Endothelial cell of umbilical vein (primary cell): ENCODE measurements around the gene TMEM184B. TPM values are rescaled to one million over a fixed set of nuclear protein-coding genes. Genes with fewer than 3 reads are reported as not detected.

ENCODE experiments used
- Bru-seq: library from RNA; stranded (reverse); fragments of 400-500 nt; gene quantifications from one replicate; lab custom pipeline; 2021; lab: Mats Ljungman, UMichigan
- BruChase-seq, 2 experiments: library from RNA; stranded (reverse); fragments of 400-500 nt; gene quantifications; one replicate each; lab custom pipeline; 2021; lab: Mats Ljungman, UMichigan
- BruUV-seq: library from RNA; stranded (reverse); fragments of 400-500 nt; replicated peaks from 2 replicates; lab custom pipeline; 2021; lab: Mats Ljungman, UMichigan
- CTCF ChIA-PET: fragments of 300-600, 350-600 bp; sonication (Branson Sonifier 250); formaldehyde crosslinking; loops from one replicate; lab custom pipeline; 2021; ENCODE audit warnings: antibody characterized with exemption, inconsistent platforms; lab: Charles Lee
- POLR2A ChIA-PET: fragments of 300-600, 350-600 bp; sonication (Branson Sonifier 250); formaldehyde crosslinking; loops from one replicate; lab custom pipeline; 2021; ENCODE audit warnings: antibody characterized with exemption, inconsistent platforms; lab: Charles Lee
- DNase-seq: peaks from one replicate; pipeline ENCODE4 v3.0.0-alpha.2; 2011; ENCODE audit warnings: low read depth, low spot score
- FAIRE-seq: peaks from 2 replicates; lab custom pipeline; 2011; peaks lifted over from hg19 to GRCh38; lab: Jason Lieb, UNC
- H2AFZ ChIP-seq: 2 replicates; pipeline ENCODE4 v1.6.0; 2012; ENCODE audit warnings: low read depth, low read length, control low read depth, inconsistent platforms
- H3K27ac ChIP-seq: 2 replicates; pipeline ENCODE4 v1.5.1; 2011; ENCODE audit warnings: low read depth, mild to moderate bottlenecking, control low read depth, low read length, moderate library complexity; ENCODE audit not compliant: insufficient read depth
- H3K27me3 ChIP-seq, 2 experiments: 2 replicates each; pipeline versions ENCODE4 v1.6.0 to v1.6.1; 2011; ENCODE audit warnings: low read length in 2 of 2, mixed read lengths in 1 of 2; ENCODE audit not compliant: control insufficient read depth in 2 of 2, insufficient read depth in 2 of 2
- H3K36me3 ChIP-seq, 2 experiments: 2 replicates in 1 of 2; 3 replicates in 1 of 2; pipeline ENCODE4 v1.5.1; 2011; ENCODE audit warnings: low read length in 2 of 2, mild to moderate bottlenecking in 1 of 2, moderate library complexity in 1 of 2; ENCODE audit not compliant: control insufficient read depth in 2 of 2, insufficient read depth in 2 of 2; ENCODE audit errors: extremely low read depth in 1 of 2
- H3K4me1 ChIP-seq: 3 replicates; pipeline ENCODE4 v1.5.1; 2011; ENCODE audit warnings: mild to moderate bottlenecking, low read length; ENCODE audit not compliant: control insufficient read depth, insufficient read depth; ENCODE audit errors: extremely low read depth
- H3K4me2 ChIP-seq: 2 replicates; pipeline ENCODE4 v1.6.1; 2011; ENCODE audit warnings: low read length, control low read depth, mixed read lengths; ENCODE audit not compliant: insufficient read depth
- H3K4me3 ChIP-seq, 3 experiments: fragments of 200-600 bp in 1 of 3; sonication (generic), shearing (Covaris generic) in 1 of 3; replicated peaks in 1 of 3; 2 replicates each; pipeline ENCODE4 v1.5.1; 2011 to 2016; ENCODE audit warnings: control low read depth in 3 of 3, low read length in 3 of 3, mild to moderate bottlenecking in 2 of 3, inconsistent platforms in 1 of 3, low read depth in 1 of 3, moderate library complexity in 1 of 3; ENCODE audit not compliant: insufficient read depth in 1 of 3
- H3K79me2 ChIP-seq: 2 replicates; pipeline ENCODE4 v1.6.0; 2012; ENCODE audit warnings: low read length, inconsistent platforms; ENCODE audit not compliant: control insufficient read depth, insufficient read depth
- H3K9ac ChIP-seq: replicated peaks from 2 replicates; pipeline ENCODE3; 2011; ENCODE audit warnings: low read length, control low read depth; ENCODE audit not compliant: insufficient read depth; ENCODE audit errors: extremely low read depth
- H3K9me1 ChIP-seq: replicated peaks from 3 replicates; pipeline ENCODE4 v1.6.0; 2011; ENCODE audit warnings: mild to moderate bottlenecking, low read length; ENCODE audit not compliant: control insufficient read depth, insufficient read depth; ENCODE audit errors: extremely low read depth
- H3K9me3 ChIP-seq: replicated peaks from 2 replicates; pipeline ENCODE4 v1.5.1; 2012; ENCODE audit warnings: low read length, inconsistent platforms; ENCODE audit not compliant: control insufficient read depth, insufficient read depth
- H4K20me1 ChIP-seq: replicated peaks from 2 replicates; pipeline ENCODE3; 2011; ENCODE audit warnings: mild to moderate bottlenecking, low read length; ENCODE audit not compliant: control insufficient read depth, insufficient read depth; ENCODE audit errors: extremely low read depth
- EZH2 ChIP-seq: IDR thresholded peaks from 2 replicates; pipeline ENCODE4 v1.6.1; 2012; ENCODE audit warnings: borderline replicate concordance, low read depth, mild to moderate bottlenecking, moderate library complexity, low read length, inconsistent platforms; ENCODE audit not compliant: severe bottlenecking
- GATA2 ChIP-seq: IDR thresholded peaks from 2 replicates; pipeline ENCODE4 v1.7.0; 2011; ENCODE audit warnings: low read depth, mild to moderate bottlenecking, moderate library complexity, mixed read lengths, low read length; ENCODE audit not compliant: insufficient read length, insufficient read depth
- POLR2A ChIP-seq: IDR thresholded peaks from 2 replicates; pipeline ENCODE4 v1.6.1; 2012; ENCODE audit warnings: low read depth, mild to moderate bottlenecking, control low read depth, low read length
- POLR2AphosphoS5 ChIP-seq: IDR thresholded peaks from 2 replicates; pipeline ENCODE4 v1.6.1; 2012; ENCODE audit warnings: low read depth, mild to moderate bottlenecking, control low read depth, low read length, moderate library complexity; ENCODE audit not compliant: insufficient read depth
- dilution Hi-C: fragments of 300-500 bp; cut with MboI; formaldehyde crosslinking; loops from one replicate; pipeline ENCODE4 v1.15.0; 2019; ENCODE audit warnings: low sequenced_read_pairs; ENCODE audit not compliant: extremely low pct_ligation_motif_present
- intact Hi-C: fragments of 100-400 bp; cut with micrococcal nuclease; formaldehyde crosslinking; loops from one replicate; pipeline ENCODE4 v1.10.0; 2022
- long read RNA-seq: library from polyadenylated mRNA; stranded (forward); transcript quantifications from one replicate; pipeline ENCODE4 v2.0.0, GENCODE V29; 2021
- polyA minus RNA-seq, 3 experiments: library from RNA; depleted of rRNA, polyadenylated mRNA; stranded (reverse); fragments of >200 nt; gene quantifications; 1 replicate in 1 of 3; 2 replicates in 2 of 3; pipeline ENCODE4 v1.2.3, GENCODE V29; 2011
- polyA plus RNA-seq, 4 experiments: library from polyadenylated mRNA; depleted of rRNA in 3 of 4; stranded (reverse) in 3 of 4; unstranded in 1 of 4; fragments of >200 nt; gene quantifications; 2 replicates each; pipeline versions ENCODE4 v1.2.1 to v1.2.3, GENCODE V29; 2011 to 2012; ENCODE audit warnings: missing spikeins in 1 of 4
- total RNA-seq: library from RNA; stranded (reverse); gene quantifications from 2 replicates; pipeline ENCODE4 v1.2.3, GENCODE V29; 2021

The TMEM184B gene
- total RNA-seq, result 96.6 and 99.8 TPM in 2 replicates
- 72.5 and 88.8 TPM in 2 replicates for polyA plus RNA-seq
- 51.8 and 64.2 TPM in 2 replicates for polyA plus RNA-seq (2011; cell fraction: cytosol; rRNA removed)
- 67.8 and 78.0 TPM in 2 replicates for polyA plus RNA-seq (2011; cell fraction: nucleus; rRNA removed)
- 63.0 and 73.8 TPM in 2 replicates for polyA plus RNA-seq (2012)
- 54.4 and 68.6 TPM in 2 replicates for polyA minus RNA-seq
- 21.9 TPM for polyA minus RNA-seq (2011; cell fraction: cytosol; rRNA and poly(A)+ RNA removed)
- polyA minus RNA-seq (2011; cell fraction: nucleus; rRNA and poly(A)+ RNA removed), result 30.2 and 34.5 TPM in 2 replicates
- percentile 71 among the genes with signal in this experiment for Bru-seq, nascent RNA
- BruChase-seq, experiment 1, labeled RNA remaining after a 6-hour chase, result percentile 88 among the genes with signal in this experiment
- BruChase-seq, experiment 2, labeled RNA remaining after a 2-hour chase, result percentile 86 among the genes with signal in this experiment
- long read RNA-seq, full-length matches to known transcripts, result 150 of 231 reads
- long read RNA-seq, partial matches to known transcripts, result 46 of 231 reads
- long read RNA-seq, other reads (novel, unspliced or antisense), result 35 of 231 reads

- BruUV-seq, result no TSS peak
- ChIA-PET CTCF (interaction anchor here (1.0 to 1.3 kb wide), 2 partner anchors 10 to 12 kb away, joined by 3 to 4 read pairs; no protein-coding TSS in a partner anchor), POLR2A (no interaction called here)
- H2AFZ ChIP-seq, result peak within 1 kb of the TSS; percentile 98
- H3K27me3 ChIP-seq, result peaks cover 0 to 3% of the 10 kb centered on the region in 2 experiments
- TF ChIP-seq POLR2A (peak; percentile 84), EZH2 (no peak), POLR2AphosphoS5 (peak; percentile 86), GATA2 (no peak)
- peaks cover 50% of the 10 kb centered on the region for H3K79me2 ChIP-seq
- FAIRE-seq (peak; percentile 56), DNase-seq (peak; percentile 75)
- intact Hi-C loops, result loop anchor here (5.0 kb wide), 2 partner anchors 35 to 40 kb away; no protein-coding TSS in a partner anchor
- peak within 1 kb of the TSS; percentile 76 for H3K27ac ChIP-seq
- H3K9me1 ChIP-seq, result no peaks in the 10 kb centered on the region
- H3K9me3 ChIP-seq, result no peaks in the 10 kb centered on the region
- peak within 1 kb of the TSS; percentile 88 for H3K4me2 ChIP-seq
- peak within 1 kb of the TSS; percentile 86 to 99 (median 92) for H3K4me3 ChIP-seq
- dilution Hi-C loops, result no loop called here
- H3K4me1 ChIP-seq, result peaks cover 20% of the 10 kb centered on the region
- peak within 1 kb of the TSS; percentile 87 for H3K9ac ChIP-seq
- no peaks in the 10 kb centered on the region for H3K36me3 ChIP-seq
- no peaks in the 10 kb centered on the region for H4K20me1 ChIP-seq
Observed at GRCh38 chr22:38272373-38273134, at the start of gene TMEM184B. TSS of gene TMEM184B (minus strand) at chr22:38273010. CDS start at chr22:38247961, 25,049 bp downstream.
